Esophagus muscularis mucosa (tissue), 4 donors: ENCODE data around the gene DPYSL4. TPM values are rescaled to one million over a fixed set of nuclear protein-coding genes. Genes with fewer than 3 reads are reported as not detected.

Experiments used
- DNase-seq: peaks from one replicate; pipeline ENCODE4 v3.0.0-alpha.2; 2017; ENCODE audit errors: extremely low spot score
- H3K27ac ChIP-seq, 4 donors: fragments of 200-600 bp; sonication (generic); replicated peaks in 1 of 4; 1 replicate in 3 of 4; 2 replicates in 1 of 4; pipeline ENCODE4 v1.5.1; 2016 to 2019; ENCODE audit warnings: mild to moderate bottlenecking in 1 of 4
- H3K27me3 ChIP-seq, 4 donors: fragments of 200-600 bp; sonication (generic); one replicate each; pipeline versions ENCODE4 v1.5.1 to v1.6.0; 2016 to 2019
- H3K36me3 ChIP-seq, 4 donors: fragments of 200-600 bp; sonication (generic); one replicate each; pipeline ENCODE4 v1.5.1; 2016 to 2019
- H3K4me1 ChIP-seq, 4 donors: fragments of 200-600 bp; sonication (generic); one replicate each; pipeline ENCODE4 v1.5.1; 2016 to 2019
- H3K4me3 ChIP-seq, 4 donors: fragments of 200-600 bp; sonication (generic); 1 replicate in 2 of 4; 2 replicates in 2 of 4; pipeline ENCODE4 v1.5.1; 2016 to 2019; ENCODE audit warnings: mild to moderate bottlenecking in 4 of 4, moderate library complexity in 1 of 4
- H3K9me3 ChIP-seq, 4 donors: fragments of 200-600 bp; sonication (generic); 1 replicate in 3 of 4; 2 replicates in 1 of 4; pipeline ENCODE4 v1.5.1; 2016 to 2019
- EP300 ChIP-seq: sonication (generic); formaldehyde crosslinking; IDR thresholded peaks from one replicate; pipeline ENCODE4 v1.6.1; 2017; ENCODE audit warnings: antibody characterized with exemption
- POLR2A ChIP-seq: fragments of 450-650 bp; IDR thresholded peaks from one replicate; pipeline ENCODE4 v1.6.1; 2017; ENCODE audit warnings: antibody characterized with exemption, moderate library complexity, mild to moderate bottlenecking, low read depth
- POLR2AphosphoS5 ChIP-seq, 2 donors: sonication (generic); formaldehyde crosslinking; IDR thresholded peaks; one replicate each; pipeline ENCODE4 v1.6.1; 2017; ENCODE audit warnings: antibody characterized with exemption in 2 of 2
- WGBS: methylation state at CpG from one replicate; pipeline ENCODE4 v1.1.5; 2018; 5-methylcytosine and 5-hydroxymethylcytosine counted together
- intact Hi-C: fragments of 100-400 bp; cut with DNase I; formaldehyde crosslinking; loops from one replicate; pipeline ENCODE4 v1.15.1; 2023
- total RNA-seq, 4 donors: library from RNA; depleted of rRNA; stranded (reverse); fragments of >200 nt; gene quantifications; one replicate each; pipeline versions ENCODE4 v1.1.0 to v1.2.1, GENCODE V29; 2016
- TF ChIP-seq, protein P1 (sequence below), 3 experiments: fragments of 200-600 bp in 2 of 3; fragments of 450-650 bp in 1 of 3; sonication (generic) in 2 of 3; IDR thresholded peaks; one replicate each; pipeline ENCODE4 v1.5.1; 2017 to 2019; ENCODE audit warnings: antibody characterized with exemption in 3 of 3, mild to moderate bottlenecking in 2 of 3, moderate library complexity in 1 of 3

Gene DPYSL4
- total RNA-seq, 4 donors from 2014 or later = 0.42 to 4.5 (median 1.9) TPM

GRCh38 chr10:132180736-132181135 is 6.0 kb upstream of the DPYSL4 start:
- Histone ChIP-seq H3K4me1 (peaks cover 13 to 20% (median 15%) of the 10 kb centered on the region in 4 donors), H3K27ac (no peak overlapping the region), H3K9me3 (no peaks in the 10 kb centered on the region), H3K36me3 (no peaks in the 10 kb centered on the region), H3K27me3 (peaks cover 0 to 53% (median 11%) of the 10 kb centered on the region in 4 donors), H3K4me3 (no peak overlapping the region)
- DNase-seq = no peak
- WGBS = 73% methylated on average over 7 of the region's 14 CpGs
- intact Hi-C loops = no loop called here
- TF ChIP-seq EP300 = no peak
- TF ChIP-seq, protein P1, sequence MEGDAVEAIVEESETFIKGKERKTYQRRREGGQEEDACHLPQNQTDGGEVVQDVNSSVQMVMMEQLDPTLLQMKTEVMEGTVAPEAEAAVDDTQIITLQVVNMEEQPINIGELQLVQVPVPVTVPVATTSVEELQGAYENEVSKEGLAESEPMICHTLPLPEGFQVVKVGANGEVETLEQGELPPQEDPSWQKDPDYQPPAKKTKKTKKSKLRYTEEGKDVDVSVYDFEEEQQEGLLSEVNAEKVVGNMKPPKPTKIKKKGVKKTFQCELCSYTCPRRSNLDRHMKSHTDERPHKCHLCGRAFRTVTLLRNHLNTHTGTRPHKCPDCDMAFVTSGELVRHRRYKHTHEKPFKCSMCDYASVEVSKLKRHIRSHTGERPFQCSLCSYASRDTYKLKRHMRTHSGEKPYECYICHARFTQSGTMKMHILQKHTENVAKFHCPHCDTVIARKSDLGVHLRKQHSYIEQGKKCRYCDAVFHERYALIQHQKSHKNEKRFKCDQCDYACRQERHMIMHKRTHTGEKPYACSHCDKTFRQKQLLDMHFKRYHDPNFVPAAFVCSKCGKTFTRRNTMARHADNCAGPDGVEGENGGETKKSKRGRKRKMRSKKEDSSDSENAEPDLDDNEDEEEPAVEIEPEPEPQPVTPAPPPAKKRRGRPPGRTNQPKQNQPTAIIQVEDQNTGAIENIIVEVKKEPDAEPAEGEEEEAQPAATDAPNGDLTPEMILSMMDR (IDR thresholded peaks at IDR 0.05) = no peak
- no peak for TF ChIP-seq POLR2AphosphoS5 (IDR thresholded peaks at IDR 0.05)
- no peak for TF ChIP-seq POLR2A

DNA sequence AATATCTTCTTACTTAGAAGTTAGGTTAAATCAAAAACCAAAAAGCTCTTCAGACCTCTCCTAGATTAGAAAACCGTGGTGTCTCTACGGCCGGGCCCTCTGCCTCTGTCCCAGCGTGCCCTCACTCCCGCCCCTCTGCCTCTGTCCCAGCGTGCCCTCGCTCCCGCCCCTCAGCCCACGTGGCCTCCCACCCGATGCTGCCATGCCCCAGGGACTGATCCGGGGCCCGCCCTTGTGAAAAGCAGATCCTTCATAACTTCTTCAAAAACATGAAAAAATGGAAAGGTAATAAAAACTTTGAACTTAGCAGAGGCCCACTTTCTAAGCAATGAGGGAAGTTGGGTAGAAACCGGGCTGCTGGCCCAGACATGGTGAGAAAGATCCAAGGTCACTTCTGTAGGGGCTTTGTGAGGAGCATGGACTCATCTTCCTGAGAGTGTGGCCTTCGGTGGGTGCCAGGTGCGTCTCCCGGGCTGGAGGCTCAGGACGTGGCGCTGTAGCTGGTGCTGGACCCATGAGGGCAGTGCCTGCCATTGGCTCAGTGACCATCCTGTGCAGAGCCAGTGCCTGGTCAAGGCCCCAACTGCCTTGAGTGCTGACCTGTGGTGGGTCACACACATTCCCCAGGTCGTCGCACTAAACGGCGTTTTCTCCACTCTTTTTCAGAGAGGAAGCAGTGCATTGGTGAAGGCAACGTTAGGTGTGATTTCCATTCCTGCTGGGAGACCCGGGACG is 4.9 kb upstream of the DPYSL4 start:
- intact Hi-C loops = no loop called here
- Histone ChIP-seq H3K9me3 (no peaks in the 10 kb centered on the region), H3K4me3 (no peak overlapping the region), H3K27ac (no peak overlapping the region), H3K36me3 (no peaks in the 10 kb centered on the region), H3K4me1 (peaks cover 15 to 18% (median 17%) of the 10 kb centered on the region in 4 donors), H3K27me3 (peaks cover 0 to 55% (median 17%) of the 10 kb centered on the region in 4 donors)
- TF ChIP-seq, protein P1 (IDR thresholded peaks at IDR 0.05) = no peak
- no peak for TF ChIP-seq EP300
- TF ChIP-seq POLR2AphosphoS5 (IDR thresholded peaks at IDR 0.05) = no peak
- no peak for TF ChIP-seq POLR2A
- DNase-seq = no peak
- WGBS = 71% methylated on average over 23 of the region's 25 CpGs

DNA sequence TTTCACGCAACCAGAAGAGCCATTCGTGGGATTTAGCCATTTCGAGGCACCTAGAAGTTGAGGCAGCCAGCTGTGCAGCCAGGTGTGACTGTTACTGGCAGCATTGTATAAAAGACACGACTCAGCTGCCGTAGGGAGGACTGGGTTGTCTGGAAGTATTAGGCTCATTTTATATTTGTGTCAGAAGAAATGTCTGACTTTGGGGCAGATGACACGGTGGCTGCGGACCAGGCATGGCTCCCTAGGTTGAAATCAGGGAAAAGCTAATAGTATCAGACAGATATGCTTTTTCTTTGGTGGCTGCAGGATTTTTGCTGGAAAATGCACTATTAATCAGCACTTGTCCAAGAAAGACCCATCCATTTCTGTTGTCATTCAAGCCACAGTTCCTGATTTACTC is 4.2 kb upstream of the DPYSL4 start:
- intact Hi-C loops = no loop called here
- H3K9me3 ChIP-seq = no peaks in the 10 kb centered on the region
- H3K4me1 ChIP-seq = peaks cover 21 to 24% (median 23%) of the 10 kb centered on the region in 4 donors
- no peak for TF ChIP-seq POLR2AphosphoS5 (IDR thresholded peaks at IDR 0.05)
- TF ChIP-seq EP300 = no peak
- TF ChIP-seq, protein P1 (IDR thresholded peaks at IDR 0.05) = no peak
- TF ChIP-seq POLR2A = no peak
- H3K36me3 ChIP-seq = no peaks in the 10 kb centered on the region
- 84% methylated on average over 7 of the region's 7 CpGs for WGBS
- no peak for DNase-seq
- H3K4me3 ChIP-seq = no peak overlapping the region
- H3K27ac ChIP-seq = no peak overlapping the region
- peaks cover 4 to 55% (median 24%) of the 10 kb centered on the region in 4 donors for H3K27me3 ChIP-seq

DNA sequence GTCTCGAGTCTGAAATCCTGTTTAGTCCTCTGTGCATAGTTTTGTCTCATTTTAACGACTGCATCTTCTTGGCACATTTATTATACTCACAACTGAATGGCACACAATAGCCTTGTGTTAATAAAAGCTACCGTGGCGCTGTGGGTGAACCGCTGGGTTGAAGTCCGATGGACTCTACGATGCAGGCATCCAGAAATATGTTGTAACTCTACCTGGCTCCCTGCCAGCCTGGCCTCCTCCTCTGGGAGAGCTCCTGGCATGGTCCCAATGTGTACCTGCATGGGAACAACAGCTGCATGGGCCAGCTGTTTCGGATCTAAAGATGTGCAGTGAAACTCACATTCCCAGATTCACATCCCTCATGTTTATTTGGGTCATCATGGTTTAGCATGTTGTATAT is 3.7 kb upstream of the DPYSL4 start:
- WGBS = 65% methylated on average over 8 of the region's 8 CpGs
- TF ChIP-seq, protein P1 (IDR thresholded peaks at IDR 0.05) = no peak
- TF ChIP-seq POLR2A (no peak), EP300 (no peak), POLR2AphosphoS5 (IDR thresholded peaks at IDR 0.05) (no peak)
- Histone ChIP-seq H3K9me3 (no peaks in the 10 kb centered on the region), H3K4me3 (no peak overlapping the region), H3K27ac (no peak overlapping the region), H3K4me1 (peaks cover 25 to 29% (median 28%) of the 10 kb centered on the region in 4 donors), H3K36me3 (no peaks in the 10 kb centered on the region), H3K27me3 (peaks cover 8 to 55% (median 29%) of the 10 kb centered on the region in 4 donors)
- DNase-seq = no peak
- intact Hi-C loops = no loop called here
